NCI-H524 treated with DMSO at 0.1 percent for 48 hours (cell line): Measurements from ENCODE around the gene NAA38.
"Not testable (repeated sequence)": the region's sequence is repeated elsewhere in the genome, so short reads cannot be mapped to it uniquely, and the experiment has no call there.

ENCODE experiments used
- DNase-seq: peaks from one replicate; lab custom pipeline; 2025; lab: John Stamatoyannopoulos, UW

Gene NAA38

DNA sequence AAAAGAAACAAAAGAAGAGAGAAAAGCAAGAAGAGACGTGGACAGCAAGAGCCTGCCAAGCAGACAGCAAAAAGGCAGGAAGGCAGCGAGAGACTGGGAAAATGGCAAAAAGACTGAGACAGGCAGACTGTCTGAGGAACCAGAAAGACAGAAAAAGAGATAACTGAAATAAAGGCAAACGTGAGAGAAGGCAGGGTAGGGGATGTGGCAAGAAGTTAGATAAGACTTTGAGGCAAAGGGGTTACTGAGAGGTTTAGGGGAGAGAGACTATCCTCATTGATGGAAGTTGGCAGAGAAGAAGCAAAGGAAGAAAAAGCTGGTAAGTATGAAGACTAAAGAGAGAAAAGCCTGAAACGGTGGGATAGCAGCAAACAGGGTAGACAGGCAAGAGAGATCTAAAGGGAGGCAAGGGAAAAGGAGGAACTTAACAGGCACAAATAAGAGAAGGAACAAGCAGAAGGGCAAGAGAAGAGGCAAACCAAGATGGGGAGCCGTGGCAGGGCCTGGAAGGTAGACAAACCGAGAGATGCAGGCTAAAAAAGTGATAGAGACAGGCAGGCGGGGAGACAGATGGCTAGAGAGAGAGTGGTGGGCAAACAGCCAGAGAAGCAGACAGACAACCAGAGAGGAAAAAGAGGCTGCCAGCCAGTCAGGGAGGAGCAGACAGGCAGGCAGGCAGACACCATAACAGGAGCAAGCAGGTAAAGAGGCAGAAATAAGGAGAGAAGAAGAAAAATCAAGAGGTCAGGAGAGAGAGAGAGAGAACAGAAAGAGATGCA is 24.1 kb upstream of the NAA38 start:
- no peak for DNase-seq

DNA sequence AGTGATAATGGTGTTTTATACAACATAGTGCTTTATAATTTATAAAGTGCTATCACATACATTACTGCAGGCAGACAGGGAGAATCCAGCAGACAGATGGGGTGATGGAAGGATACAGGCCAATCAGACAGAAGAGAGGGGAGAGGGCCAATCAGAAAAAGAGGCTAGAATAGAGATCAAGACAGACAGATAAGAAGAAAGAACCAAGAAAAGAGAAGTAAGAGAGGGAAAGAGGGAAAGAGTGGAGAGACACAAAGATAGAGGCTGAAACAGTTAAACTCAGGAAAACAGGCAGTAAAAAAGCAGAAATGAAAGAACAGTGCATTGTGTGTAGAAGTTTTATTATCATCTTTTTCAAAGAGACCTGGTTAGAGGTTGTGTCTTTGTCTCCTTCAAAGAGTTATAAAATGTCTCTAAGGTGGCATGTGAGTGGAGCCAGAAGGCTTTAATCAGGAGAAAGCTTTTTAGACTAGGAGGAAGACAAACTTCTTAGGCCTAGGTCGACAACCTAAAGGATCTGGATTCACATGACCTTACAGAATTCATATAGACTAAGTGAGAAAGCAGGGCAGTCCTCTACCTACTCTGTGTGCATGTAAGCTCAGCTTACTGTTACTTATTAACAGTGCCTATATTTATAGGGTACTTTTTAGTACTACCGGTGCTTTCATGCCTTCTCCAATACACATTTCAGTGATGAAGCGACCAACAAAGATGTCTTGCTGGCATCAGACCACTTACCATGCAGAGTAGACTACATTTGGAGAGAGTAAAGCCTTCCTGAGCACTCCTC is 22.9 kb upstream of the NAA38 start:
- no peak for DNase-seq

DNA sequence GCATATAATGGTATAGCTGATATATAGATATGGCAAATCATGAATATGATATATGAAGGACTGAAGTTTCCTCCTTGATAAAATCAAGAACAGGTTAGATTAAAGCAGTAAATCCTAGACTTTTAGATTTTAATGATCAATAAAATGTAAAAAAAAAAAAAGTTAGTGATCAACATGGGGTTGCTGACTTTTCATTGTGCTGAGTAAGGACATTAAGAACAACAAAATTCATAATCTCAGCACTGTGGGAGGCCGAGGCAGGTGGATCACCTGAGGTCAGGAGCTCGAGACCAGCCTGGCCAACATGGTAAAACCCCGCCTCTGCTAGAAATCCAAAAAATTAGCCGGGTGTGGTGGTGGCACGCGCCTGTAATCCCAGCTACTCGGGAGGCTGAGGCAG is 20.9 kb upstream of the NAA38 start:
- DNase-seq, result no peak

DNA sequence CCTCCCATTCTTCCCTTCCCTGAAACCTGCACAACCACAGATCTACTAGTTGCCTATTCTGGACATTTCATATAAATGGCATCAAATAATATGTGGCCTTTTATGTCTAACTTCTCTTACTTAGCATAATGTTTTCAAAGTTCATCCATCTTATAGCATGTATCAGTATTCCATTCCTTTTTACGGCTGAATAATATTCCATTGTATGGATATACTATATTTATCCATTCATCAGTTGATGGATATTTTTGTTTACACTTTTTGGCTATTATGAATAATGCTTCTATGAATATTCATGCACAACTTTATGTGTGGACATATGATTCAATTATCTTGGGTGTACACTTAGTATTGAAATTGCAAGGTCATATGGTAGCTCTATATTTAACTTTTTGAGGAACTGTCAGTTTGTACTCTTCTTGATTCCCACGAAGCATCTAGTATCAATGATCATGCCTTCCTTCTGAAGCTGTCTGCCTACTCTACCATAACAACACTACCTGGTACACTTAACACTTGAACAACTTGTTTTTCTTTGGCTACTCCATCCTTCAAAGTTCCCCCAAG is 18.5 kb upstream of the NAA38 start:
- no peak for DNase-seq

DNA sequence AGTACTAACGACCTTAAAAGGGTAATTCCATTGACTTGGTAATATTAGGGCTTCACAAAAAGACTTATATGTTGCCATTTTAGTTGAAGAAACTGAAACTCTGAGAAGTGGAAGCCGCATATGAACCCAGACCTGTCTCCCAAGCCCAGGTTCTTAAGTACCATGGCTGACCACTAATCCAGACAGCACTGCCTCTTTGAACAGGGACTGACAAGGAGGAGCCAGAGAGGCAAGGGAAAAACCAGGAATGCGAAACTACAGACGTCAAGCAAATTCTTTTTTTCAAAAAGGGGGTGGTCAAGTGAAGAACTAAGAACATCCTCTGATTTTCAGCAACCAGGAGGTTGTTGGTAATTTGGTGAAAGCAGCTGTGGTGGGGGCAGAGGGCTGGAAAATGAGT is 15.7 kb upstream of the NAA38 start:
- no peak for DNase-seq

DNA sequence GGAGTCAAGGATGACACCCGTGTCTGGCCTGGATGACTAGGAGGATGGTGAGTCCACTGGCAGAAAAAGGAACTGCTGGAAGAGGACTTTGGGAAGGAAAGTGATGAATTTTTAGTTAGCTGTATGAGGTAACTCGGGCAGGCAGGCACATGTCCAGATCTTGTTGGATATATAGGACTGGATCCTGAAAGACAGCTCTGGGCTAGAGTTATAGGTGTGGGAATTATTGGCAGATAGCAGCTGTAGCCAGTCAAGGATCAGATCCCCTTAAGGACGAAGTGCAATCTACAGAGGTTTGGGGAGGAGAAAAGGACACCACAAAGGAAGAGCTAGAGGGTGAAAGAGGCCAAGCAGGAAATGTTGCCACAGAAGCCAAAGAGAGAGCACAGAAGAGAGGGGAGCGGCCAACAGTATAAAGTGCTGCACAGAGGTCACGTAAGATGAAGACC is 10.5 kb upstream of the NAA38 start:
- no peak for DNase-seq

DNA sequence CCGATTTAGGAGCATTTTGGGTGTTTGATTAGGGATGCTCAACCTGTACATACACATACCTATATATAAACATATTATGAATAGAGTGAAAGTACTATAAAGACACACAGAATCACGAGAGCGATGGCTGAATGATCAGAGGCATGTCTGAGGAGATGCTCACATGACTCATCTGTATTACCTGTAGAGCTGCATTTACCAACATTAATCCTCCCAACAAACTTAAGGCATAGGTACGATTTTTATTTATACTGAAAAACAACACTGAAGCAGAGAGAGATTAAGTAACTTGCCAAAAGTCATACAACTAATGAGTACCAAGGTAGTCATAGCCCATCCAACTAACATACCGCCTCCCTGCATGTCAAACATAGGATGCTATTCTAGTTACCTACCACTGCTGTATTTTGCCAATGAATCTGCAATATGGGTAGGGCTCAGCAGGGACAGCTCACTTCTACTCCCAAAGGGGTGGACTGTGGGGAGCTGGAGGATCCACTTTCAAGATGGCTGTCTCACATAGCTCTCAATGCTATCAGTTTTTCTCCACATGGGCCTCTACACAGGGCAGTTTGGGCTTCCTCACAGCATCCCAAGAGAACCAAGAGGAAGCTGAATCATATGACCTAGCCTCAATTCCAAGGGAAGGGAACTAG is 7.8 kb upstream of the NAA38 start:
- no peak for DNase-seq

DNA sequence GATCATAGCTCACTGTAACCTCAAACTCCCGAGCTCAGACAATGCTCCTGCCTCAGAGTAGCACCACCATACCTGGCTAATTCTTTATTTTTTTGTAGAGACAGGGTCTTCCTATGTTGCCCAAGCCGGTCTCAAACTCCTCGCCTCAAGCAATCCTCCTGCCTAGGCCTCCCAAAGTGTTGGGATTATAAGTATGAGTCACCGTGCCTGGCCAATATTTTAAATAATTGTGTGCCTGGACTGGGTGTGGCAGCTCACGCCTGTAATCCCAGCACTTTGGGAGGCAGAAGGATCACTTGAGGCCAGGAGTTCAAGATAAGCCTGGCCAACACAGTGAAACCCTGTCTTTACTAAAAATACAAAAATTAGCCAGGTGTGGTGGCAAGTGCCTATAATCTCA is 7.0 kb upstream of the NAA38 start:
- DNase-seq, result not testable (repeated sequence)

DNA sequence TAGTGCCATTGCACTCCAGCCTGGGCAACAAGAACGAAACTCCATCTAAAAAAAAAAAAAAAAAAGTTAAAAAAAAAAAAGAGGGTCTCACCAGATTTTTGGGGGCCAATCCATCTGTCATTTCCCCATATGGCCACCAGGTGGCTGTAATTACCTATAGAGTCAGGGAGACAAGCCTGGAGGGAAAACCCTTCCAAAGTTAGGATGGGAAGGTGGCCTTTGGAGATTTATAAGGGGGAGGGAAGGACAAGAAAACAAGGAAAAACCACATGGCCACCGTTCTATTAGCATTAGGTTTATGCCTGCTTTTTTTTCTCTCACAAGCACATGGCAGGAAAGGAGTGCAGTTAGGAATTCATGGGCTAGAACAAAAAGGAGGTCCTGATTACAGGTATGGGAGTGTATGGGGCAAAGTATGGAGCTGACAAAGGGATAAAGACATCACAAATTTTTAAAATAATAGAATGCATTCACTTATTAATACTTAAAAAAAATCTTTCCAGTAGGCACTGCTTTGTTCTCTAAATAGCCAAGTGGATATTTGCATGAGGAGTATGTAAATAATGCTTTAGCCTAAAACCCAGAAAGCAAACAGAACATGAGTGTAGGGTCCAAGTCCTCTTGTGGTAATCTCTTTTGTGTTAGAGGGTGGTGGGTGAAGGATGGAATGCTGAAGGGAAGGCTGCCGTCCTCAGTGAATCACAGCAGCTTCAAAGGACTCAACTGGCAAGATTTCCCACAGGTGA is 5.5 kb upstream of the NAA38 start:
- no peak for DNase-seq

DNA sequence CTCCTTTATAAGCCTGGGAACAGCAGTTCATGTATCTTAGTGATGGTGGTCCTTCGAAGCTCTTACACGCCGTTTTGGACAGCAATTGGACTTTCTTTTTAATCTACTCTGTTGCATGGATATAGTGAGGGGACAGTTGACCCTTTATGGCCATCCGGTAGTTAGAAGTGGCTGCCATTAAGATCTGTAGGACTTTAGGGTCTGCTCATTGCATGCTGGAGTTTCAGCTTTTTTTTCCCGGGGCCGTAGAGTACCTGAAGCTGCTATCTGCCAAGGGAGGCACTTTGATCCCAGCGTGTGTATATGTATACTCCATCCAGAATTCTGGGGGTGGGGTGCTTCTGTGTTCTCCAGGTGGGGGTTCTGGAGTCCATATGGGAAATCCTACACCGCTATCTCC is 1.7 kb upstream of the NAA38 start:
- no peak for DNase-seq

DNA sequence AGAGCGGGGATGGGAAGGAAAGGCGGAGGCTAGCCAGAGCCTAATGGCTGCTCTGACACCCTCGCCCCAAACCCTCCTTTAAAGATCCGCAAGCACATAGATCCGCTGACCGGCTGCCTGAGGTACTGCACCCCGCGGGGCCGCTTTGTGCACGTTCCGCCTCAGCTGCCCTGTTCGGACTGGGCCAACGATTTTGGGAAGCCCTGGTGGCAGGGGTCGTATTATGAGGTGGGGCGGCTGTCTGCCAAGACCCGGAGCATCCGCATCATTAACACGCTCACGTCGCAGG is 1.1 kb upstream of the NAA38 start:
- no peak for DNase-seq

DNA sequence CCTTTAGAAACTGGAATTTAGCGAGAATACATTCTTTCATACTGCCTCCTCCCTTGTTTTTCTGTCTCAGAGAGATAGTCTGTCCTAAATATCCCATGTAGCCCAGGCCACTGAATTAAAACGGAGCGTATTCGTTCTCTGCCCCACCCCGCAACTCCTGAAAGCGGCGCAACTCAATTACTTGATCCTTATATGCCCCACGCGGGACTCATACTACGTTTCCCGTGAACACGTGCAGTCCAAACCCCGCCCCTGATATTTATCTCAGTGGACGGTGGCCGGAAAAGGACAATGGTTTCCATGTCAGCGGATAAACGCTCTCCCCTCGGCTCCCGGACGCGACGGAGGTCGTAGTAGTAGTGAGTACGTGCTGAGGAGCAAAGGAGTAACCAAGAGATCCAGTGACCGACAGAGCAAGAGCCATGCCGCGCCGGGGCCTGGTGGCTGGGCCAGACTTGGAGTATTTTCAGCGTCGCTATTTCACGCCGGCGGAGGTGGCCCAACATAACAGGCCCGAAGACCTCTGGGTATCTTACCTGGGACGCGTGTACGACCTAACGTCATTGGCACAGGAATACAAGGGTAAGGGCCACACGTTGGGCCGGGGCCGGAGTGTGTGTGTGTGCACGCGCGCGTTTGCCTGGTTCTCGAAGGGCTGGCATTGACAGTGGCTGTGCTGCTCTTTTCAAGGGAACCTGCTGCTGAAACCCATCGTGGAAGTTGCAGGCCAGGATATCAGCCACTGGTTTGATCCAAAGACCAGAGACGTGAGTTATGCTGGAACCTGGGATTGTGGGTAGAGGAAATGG is 558 bp upstream of the NAA38 start, which contains the start of gene CYB5D1:
TSS of gene CYB5D1 (plus strand) at position 291 of the 809 bp plus-strand sequence. CDS start at position 423, 132 bp downstream.
- no peak for DNase-seq

DNA sequence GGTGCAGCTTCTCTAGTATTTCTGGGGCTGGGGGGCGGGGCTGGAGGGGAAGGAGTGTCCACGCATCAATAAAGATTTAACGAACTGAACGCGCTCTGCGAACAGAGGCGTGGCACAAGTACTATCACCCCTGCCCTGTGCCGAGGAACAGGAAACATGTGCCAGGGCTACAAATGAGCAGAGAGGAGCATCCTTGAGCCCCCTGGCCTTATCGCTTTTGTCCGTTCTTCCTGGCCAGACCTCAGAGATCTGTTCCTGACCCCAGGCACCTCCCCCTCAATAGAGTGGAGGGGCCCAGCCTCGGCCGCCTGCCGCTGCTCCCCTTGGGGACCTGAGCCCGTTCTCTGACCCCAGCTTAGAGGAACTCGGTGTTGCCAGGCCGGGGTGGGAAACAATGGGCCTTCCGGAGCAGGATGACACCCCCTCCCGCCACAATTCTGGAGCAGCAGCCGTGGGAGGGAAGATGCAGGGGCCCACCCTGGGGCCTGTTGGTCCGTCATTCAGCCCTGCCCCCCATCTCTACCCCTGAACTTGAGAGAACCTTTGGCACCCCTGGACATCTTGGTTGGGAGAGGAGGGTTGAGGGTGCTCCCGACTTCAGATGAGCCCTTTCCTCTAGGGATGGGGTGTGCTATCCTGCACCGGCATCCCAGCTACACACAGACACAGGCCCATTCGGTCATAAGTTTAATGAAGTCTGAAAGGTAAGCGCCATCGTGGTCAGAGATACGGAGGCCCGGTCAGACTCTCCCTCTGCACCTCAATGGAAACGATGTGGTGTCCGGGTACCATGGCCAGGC is 1.1 kb downstream of the NAA38 start:
- DNase-seq, result no peak

DNA sequence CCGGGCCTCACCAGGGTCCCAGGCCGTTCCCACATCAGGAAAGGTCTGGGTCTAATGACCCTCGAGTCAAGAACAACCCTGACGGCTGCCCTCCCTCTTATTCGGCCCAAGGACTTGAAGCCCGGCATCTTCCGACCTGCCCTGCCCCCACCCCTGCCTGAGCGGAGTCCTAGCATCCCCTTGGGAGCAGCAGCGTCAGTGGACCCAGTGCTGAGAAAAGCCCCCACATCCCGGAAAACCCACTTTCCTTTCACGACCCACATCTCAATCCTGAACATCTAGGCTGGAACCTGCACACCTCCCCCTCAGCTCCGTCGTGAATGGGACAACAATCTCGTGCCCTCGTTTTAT is 1.7 kb downstream of the NAA38 start:
- DNase-seq, result no peak

DNA sequence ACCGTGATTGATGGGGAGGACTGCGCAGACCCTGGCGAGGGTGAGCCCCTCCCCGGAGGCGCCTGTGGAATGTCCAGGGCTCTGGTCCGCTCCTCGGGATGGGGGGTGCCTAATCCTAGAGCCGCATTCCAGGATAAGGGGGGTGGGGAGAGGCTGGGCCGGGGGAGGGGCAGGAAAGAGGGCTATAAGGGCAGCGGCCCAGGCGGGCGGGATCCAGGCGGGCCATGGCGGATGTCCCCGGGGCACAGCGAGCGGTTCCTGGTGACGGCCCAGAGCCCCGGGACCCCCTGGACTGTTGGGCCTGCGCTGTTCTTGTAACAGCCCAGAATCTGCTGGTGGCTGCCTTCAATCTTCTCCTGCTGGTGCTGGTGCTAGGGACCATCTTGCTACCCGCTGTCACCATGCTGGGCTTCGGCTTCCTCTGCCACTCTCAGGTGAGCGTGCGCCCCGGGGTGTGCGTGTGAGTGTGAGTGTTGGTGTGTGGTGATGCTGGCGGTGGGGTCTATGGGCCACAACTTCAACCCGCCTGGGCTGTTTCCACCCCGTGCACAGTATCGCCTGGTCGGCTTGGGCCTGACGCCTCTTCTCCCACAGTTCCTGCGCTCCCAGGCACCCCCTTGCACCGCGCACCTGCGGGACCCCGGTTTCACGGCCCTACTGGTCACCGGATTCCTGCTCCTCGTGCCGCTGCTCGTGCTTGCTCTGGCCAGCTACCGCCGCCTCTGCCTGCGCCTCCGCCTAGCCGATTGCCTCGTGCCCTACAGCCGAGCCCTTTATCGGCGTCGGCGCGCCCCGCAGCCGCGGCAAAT is 2.3 kb downstream of the NAA38 start, which contains the start of gene TMEM88:
TSS of gene TMEM88 (plus strand) at position 216 of the 809 bp plus-strand sequence. CDS start at position 225, 9 bp downstream.
- DNase-seq, result no peak

DNA sequence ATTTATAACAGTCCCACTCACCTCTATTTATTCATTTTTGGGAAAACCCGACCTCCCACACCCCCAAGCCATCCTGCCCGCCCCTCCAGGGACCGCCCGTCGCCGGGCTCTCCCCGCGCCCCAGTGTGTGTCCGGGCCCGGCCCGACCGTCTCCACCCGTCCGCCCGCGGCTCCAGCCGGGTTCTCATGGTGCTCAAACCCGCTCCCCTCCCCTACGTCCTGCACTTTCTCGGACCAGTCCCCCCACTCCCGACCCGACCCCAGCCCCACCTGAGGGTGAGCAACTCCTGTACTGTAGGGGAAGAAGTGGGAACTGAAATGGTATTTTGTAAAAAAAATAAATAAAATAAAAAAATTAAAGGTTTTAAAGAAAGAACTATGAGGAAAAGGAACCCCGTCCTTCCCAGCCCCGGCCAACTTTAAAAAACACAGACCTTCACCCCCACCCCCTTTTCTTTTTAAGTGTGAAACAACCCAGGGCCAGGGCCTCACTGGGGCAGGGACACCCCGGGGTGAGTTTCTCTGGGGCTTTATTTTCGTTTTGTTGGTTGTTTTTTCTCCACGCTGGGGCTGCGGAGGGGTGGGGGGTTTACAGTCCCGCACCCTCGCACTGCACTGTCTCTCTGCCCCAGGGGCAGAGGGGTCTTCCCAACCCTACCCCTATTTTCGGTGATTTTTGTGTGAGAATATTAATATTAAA is 3.1 kb downstream of the NAA38 start:
- no peak for DNase-seq

DNA sequence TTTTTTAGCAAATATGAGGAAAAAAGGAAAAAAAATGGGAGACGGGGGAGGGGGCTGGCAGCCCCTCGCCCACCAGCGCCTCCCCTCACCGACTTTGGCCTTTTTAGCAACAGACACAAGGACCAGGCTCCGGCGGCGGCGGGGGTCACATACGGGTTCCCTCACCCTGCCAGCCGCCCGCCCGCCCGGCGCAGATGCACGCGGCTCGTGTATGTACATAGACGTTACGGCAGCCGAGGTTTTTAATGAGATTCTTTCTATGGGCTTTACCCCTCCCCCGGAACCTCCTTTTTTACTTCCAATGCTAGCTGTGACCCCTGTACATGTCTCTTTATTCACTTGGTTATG is 3.7 kb downstream of the NAA38 start:
- DNase-seq, result no peak

DNA sequence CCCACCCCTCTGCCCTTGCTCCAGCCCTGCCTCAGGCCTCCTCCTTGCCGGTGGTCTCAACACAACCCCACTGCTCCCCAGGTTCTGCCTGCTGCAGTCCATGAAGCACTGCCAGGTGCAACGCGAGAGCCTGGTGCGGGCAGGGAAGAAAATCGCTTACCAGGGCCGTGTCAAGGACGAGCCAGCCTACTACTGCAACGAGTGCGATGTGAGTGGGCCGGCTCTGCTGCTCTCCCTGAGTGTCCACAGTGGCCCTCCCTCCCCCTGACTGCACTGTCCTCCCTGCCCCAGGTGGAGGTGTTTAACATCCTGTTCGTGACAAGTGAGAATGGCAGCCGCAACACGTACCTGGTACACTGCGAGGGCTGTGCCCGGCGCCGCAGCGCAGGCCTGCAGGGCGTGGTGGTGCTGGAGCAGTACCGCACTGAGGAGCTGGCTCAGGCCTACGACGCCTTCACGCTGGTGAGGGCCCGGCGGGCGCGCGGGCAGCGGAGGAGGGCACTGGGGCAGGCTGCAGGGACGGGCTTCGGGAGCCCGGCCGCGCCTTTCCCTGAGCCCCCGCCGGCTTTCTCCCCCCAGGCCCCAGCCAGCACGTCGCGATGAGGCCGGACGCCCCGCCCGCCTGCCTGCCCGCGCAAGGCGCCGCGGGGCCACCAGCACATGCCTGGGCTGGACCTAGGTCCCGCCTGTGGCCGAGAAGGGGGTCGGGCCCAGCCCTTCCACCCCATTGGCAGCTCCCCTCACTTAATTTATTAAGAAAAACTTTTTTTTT is 4.3 kb downstream of the NAA38 start:
- no peak for DNase-seq
